Smooth muscle cell (in vitro differentiated cells): ENCODE results near the gene DONSON. TPM values are rescaled to one million over a fixed set of nuclear protein-coding genes. Genes with fewer than 3 reads are reported as not detected.

Source experiments
- DNase-seq: peaks from one replicate; lab custom pipeline; 2025; ENCODE audit not compliant: unreplicated experiment; lab: John Stamatoyannopoulos, UW
- H2AFZ ChIP-seq: fragments of 200-600 bp; sonication (generic); 2 replicates; pipeline ENCODE4 v1.6.0; 2016; ENCODE audit warnings: antibody characterized with exemption, low read depth, mild to moderate bottlenecking
- H3F3A ChIP-seq: fragments of 200-600 bp; sonication (generic); 2 replicates; pipeline ENCODE4 v1.6.0; 2017; ENCODE audit warnings: antibody characterized with exemption, low read depth
- H3K27ac ChIP-seq: fragments of 200-600 bp; sonication (generic); 2 replicates; pipeline ENCODE4 v1.5.1; 2016; ENCODE audit warnings: low read depth, mild to moderate bottlenecking
- H3K27me3 ChIP-seq: fragments of 200-600 bp; sonication (generic); 2 replicates; pipeline ENCODE4 v1.6.1; 2016; ENCODE audit warnings: low read depth, mild to moderate bottlenecking
- H3K36me3 ChIP-seq: fragments of 200-600 bp; sonication (generic); 2 replicates; pipeline ENCODE4 v1.5.1; 2016; ENCODE audit warnings: low read depth
- H3K4me1 ChIP-seq: fragments of 200-600 bp; sonication (generic); 2 replicates; pipeline ENCODE4 v1.5.1; 2016; ENCODE audit warnings: low read depth
- H3K4me2 ChIP-seq: fragments of 200-600 bp; sonication (generic); 2 replicates; pipeline ENCODE4 v1.6.0; 2016; ENCODE audit warnings: mild to moderate bottlenecking
- H3K4me3 ChIP-seq: fragments of 200-600 bp; sonication (generic); 2 replicates; pipeline ENCODE4 v1.5.1; 2016; ENCODE audit warnings: mild to moderate bottlenecking
- H3K79me2 ChIP-seq: fragments of 200-600 bp; sonication (generic); 2 replicates; pipeline ENCODE4 v1.6.0; 2016; ENCODE audit warnings: low read depth, mild to moderate bottlenecking
- H3K9ac ChIP-seq: fragments of 200-600 bp; sonication (generic); 2 replicates; pipeline ENCODE4 v1.6.0; 2016; ENCODE audit warnings: low read depth
- H3K9me3 ChIP-seq: fragments of 200-600 bp; sonication (generic); replicated peaks from 2 replicates; pipeline ENCODE4 v1.5.1; 2016; ENCODE audit warnings: low read depth
- H4K20me1 ChIP-seq: fragments of 200-600 bp; sonication (generic); 2 replicates; pipeline ENCODE4 v1.6.0; 2016; ENCODE audit warnings: low read depth
- CTCF ChIP-seq: fragments of 200-600 bp; sonication (generic); IDR thresholded peaks from 2 replicates; pipeline ENCODE4 v1.5.1; 2017; ENCODE audit warnings: borderline replicate concordance, mild to moderate bottlenecking, antibody characterized with exemption; ENCODE audit not compliant: insufficient read depth, poor library complexity, severe bottlenecking
- WGBS: methylation state at CpG from one replicate; pipeline ENCODE4 v1.1.7; 2016; ENCODE audit warnings: low lambda C conversion rate; 5-methylcytosine and 5-hydroxymethylcytosine counted together
- polyA plus RNA-seq: library from polyadenylated mRNA; unstranded; fragments of >200 nt; fragmentation: Nextera tagmentation; extraction: Ambion mirVana; gene quantifications from 2 replicates; pipeline ENCODE4 v1.2.1, GENCODE V29; 2016
- total RNA-seq: library from RNA; depleted of rRNA; stranded (reverse); fragments of >200 nt; gene quantifications from 2 replicates; pipeline ENCODE4 v1.2.3, GENCODE V29; 2014

The DONSON gene
- total and polyA plus RNA-seq, 2 experiments from 2014 or later, result 38.0 to 41.7 TPM

- H3K27ac ChIP-seq, result peak within 1 kb of the TSS; percentile 100
- under 1% methylated on average over 49 of the region's 57 CpGs for WGBS
- H3K9me3 ChIP-seq, result no peaks in the 10 kb centered on the region
- no peak for TF ChIP-seq CTCF
- no peaks in the 10 kb centered on the region for H3K27me3 ChIP-seq
- H3K4me1 ChIP-seq, result peaks cover 32% of the 10 kb centered on the region
- peaks cover 46% of the 10 kb centered on the region for H4K20me1 ChIP-seq
- peak within 1 kb of the TSS; percentile 87 for H2AFZ ChIP-seq
- peaks cover 20% of the 10 kb centered on the region for H3F3A ChIP-seq
- peaks cover 79% of the 10 kb centered on the region for H3K79me2 ChIP-seq
- peak within 1 kb of the TSS; percentile 99 for H3K4me2 ChIP-seq
- no peaks in the 10 kb centered on the region for H3K36me3 ChIP-seq
- peak within 1 kb of the TSS; percentile 99 for H3K9ac ChIP-seq
- peak; percentile 86 for DNase-seq
- H3K4me3 ChIP-seq, result peak within 1 kb of the TSS; percentile 99
Observed at GRCh38 chr21:33542640-33543504, 45.6 kb downstream of the DONSON start, which contains the start of gene SON. Gene SON, plus strand, starts transcription at chr21:33543038. Its CDS starts 55 bp downstream, at chr21:33543093.

- Histone ChIP-seq H3F3A (peaks cover 17% of the 10 kb centered on the region), H4K20me1 (peaks cover 37% of the 10 kb centered on the region), H3K79me2 (peaks cover 70% of the 10 kb centered on the region), H3K4me3 (peak within 1 kb of the TSS; percentile 99), H3K4me1 (peaks cover 32% of the 10 kb centered on the region), H3K4me2 (peak within 1 kb of the TSS; percentile 99), H3K9me3 (no peaks in the 10 kb centered on the region), H3K27ac (peak within 1 kb of the TSS; percentile 100), H3K27me3 (no peaks in the 10 kb centered on the region), H3K36me3 (peaks cover 7% of the 10 kb centered on the region), H3K9ac (peak within 1 kb of the TSS; percentile 99), H2AFZ (peak within 1 kb of the TSS; percentile 87)
- under 1% methylated on average over 56 of the region's 56 CpGs for WGBS
- DNase-seq, result peak; percentile 78
- TF ChIP-seq CTCF, result no peak
Observed at GRCh38 chr21:33541756-33542639, 46.5 kb downstream of the DONSON start, which contains the start of gene GART. Gene GART, minus strand, starts transcription at chr21:33542117. Its CDS starts 2,802 bp downstream, at chr21:33539315.

- Histone ChIP-seq H3K4me2 (peak overlapping the region; percentile 96), H4K20me1 (peaks cover 29% of the 10 kb centered on the region), H3K79me2 (peaks cover 62% of the 10 kb centered on the region), H3K36me3 (peaks cover 7% of the 10 kb centered on the region), H3K9me3 (no peaks in the 10 kb centered on the region), H3F3A (peaks cover 11% of the 10 kb centered on the region), H3K27me3 (no peaks in the 10 kb centered on the region), H3K4me1 (peaks cover 32% of the 10 kb centered on the region), H3K27ac (peak overlapping the region; percentile 100), H2AFZ (peak overlapping the region; percentile 87), H3K4me3 (peak overlapping the region; percentile 99), H3K9ac (peak overlapping the region; percentile 99)
- TF ChIP-seq CTCF, result no peak
- DNase-seq, result no peak
- 42% methylated on average over 19 of the region's 19 CpGs for WGBS
Observed at GRCh38 chr21:33541105-33541711, 47.3 kb downstream of the DONSON start.
